SK-N-SH treated with all-trans-retinoic acid at 6 μM for 48 hours (cell line): ENCODE results near the gene ZFYVE21.

ENCODE experiments used
- ATAC-seq: fragments of 200-7000 bp; cut with Tn5 transposase; 3 replicates; pipeline ENCODE4 v1.9.1; 2020; ENCODE audit warnings: mild to moderate bottlenecking, moderate library complexity
- ARNTL ChIP-seq: fragments of 450-650 bp; formaldehyde crosslinking; IDR thresholded peaks from 2 replicates; pipeline ENCODE4 v1.5.0; 2020; ENCODE audit warnings: low read depth, mild to moderate bottlenecking, moderate library complexity, borderline replicate concordance
- BACH2 ChIP-seq: fragments of 250-450 bp; sonication (Bioruptor Pico); IDR thresholded peaks from 2 replicates; pipeline ENCODE4 v1.9.0; 2021; ENCODE audit warnings: mild to moderate bottlenecking, borderline replicate concordance
- ESRRG ChIP-seq: fragments of 250-450 bp; sonication (Bioruptor Pico); IDR thresholded peaks from 2 replicates; pipeline ENCODE4 v1.6.1; 2021; ENCODE audit warnings: mild to moderate bottlenecking
- GLIS3 ChIP-seq: fragments of 250-450 bp; sonication (Bioruptor Pico); IDR thresholded peaks from 2 replicates; pipeline ENCODE4 v1.5.0; 2020; ENCODE audit warnings: mild to moderate bottlenecking, moderate library complexity
- ISL1 ChIP-seq: fragments of 250-450 bp; sonication (Bioruptor Pico); IDR thresholded peaks from 2 replicates; pipeline ENCODE4 v2.1.2; 2022; ENCODE audit warnings: mild to moderate bottlenecking, moderate library complexity
- OSR1 ChIP-seq: fragments of 250-450 bp; sonication (Bioruptor Pico); IDR thresholded peaks from 2 replicates; pipeline ENCODE4 v1.8.0; 2022; ENCODE audit warnings: moderate library complexity, mild to moderate bottlenecking, inconsistent platforms
- POU6F1 ChIP-seq: fragments of 250-450 bp; sonication (Bioruptor Pico); IDR thresholded peaks from 2 replicates; pipeline ENCODE4 v1.8.0; 2021; ENCODE audit warnings: low read depth, mild to moderate bottlenecking, moderate library complexity, borderline replicate concordance
- PPARA ChIP-seq: fragments of 250-450 bp; sonication (Bioruptor Pico); IDR thresholded peaks from 2 replicates; pipeline ENCODE4 v1.5.0; 2020; ENCODE audit warnings: mild to moderate bottlenecking, borderline replicate concordance
- RARB ChIP-seq: fragments of 250-450 bp; sonication (Bioruptor Pico); IDR thresholded peaks from 2 replicates; pipeline ENCODE4 v1.8.0; 2021; ENCODE audit warnings: mild to moderate bottlenecking, moderate library complexity
- SNAI2 ChIP-seq: fragments of 250-450 bp; sonication (Bioruptor Pico); IDR thresholded peaks from 2 replicates; pipeline ENCODE4 v1.5.0; 2020; ENCODE audit warnings: mild to moderate bottlenecking, moderate library complexity
- TCF4 ChIP-seq: fragments of 250-450 bp; sonication (Bioruptor Pico); IDR thresholded peaks from 2 replicates; pipeline ENCODE4 v1.8.0; 2021; ENCODE audit warnings: mild to moderate bottlenecking, moderate library complexity, borderline replicate concordance
- TOX ChIP-seq: fragments of 250-450 bp; sonication (Bioruptor Pico); IDR thresholded peaks from 2 replicates; pipeline ENCODE4 v1.8.0; 2021; ENCODE audit warnings: mild to moderate bottlenecking, moderate library complexity, borderline replicate concordance
- ZC3H10 ChIP-seq: fragments of 250-450 bp; sonication (Bioruptor Pico); IDR thresholded peaks from 2 replicates; pipeline ENCODE4 v1.5.1; 2021; ENCODE audit warnings: mild to moderate bottlenecking, moderate library complexity
- ZFP3 ChIP-seq: fragments of 250-450 bp; sonication (Bioruptor Pico); IDR thresholded peaks from 2 replicates; pipeline ENCODE4 v1.5.0; 2020; ENCODE audit warnings: mild to moderate bottlenecking, moderate library complexity
- ZFP30 ChIP-seq: fragments of 450-650 bp; formaldehyde crosslinking; IDR thresholded peaks from 2 replicates; pipeline ENCODE4 v1.5.0; 2022; ENCODE audit warnings: mild to moderate bottlenecking, moderate library complexity
- ZNF565 ChIP-seq: fragments of 450-650 bp; formaldehyde crosslinking; conservative IDR thresholded peaks from 2 replicates; pipeline ENCODE4 v1.5.0; 2020; ENCODE audit warnings: low read depth, mild to moderate bottlenecking, moderate library complexity
- ZNF70 ChIP-seq: fragments of 450-650 bp; formaldehyde crosslinking; IDR thresholded peaks from 2 replicates; pipeline ENCODE4 v1.5.0; 2020; ENCODE audit warnings: mild to moderate bottlenecking, moderate library complexity
- ZNF8 ChIP-seq: fragments of 450-650 bp; formaldehyde crosslinking; IDR thresholded peaks from 2 replicates; pipeline ENCODE4 v1.5.0; 2020; ENCODE audit warnings: mild to moderate bottlenecking, moderate library complexity
- TF ChIP-seq, protein P1 (sequence below): fragments of 250-450 bp; sonication (Bioruptor Pico); IDR thresholded peaks from 2 replicates; pipeline ENCODE4 v1.5.0; 2020; ENCODE audit warnings: mild to moderate bottlenecking, moderate library complexity
- TF ChIP-seq, protein P2 (sequence below): fragments of 250-450 bp; sonication (Bioruptor Pico); IDR thresholded peaks from 2 replicates; pipeline ENCODE4 v1.8.0; 2020; ENCODE audit warnings: mild to moderate bottlenecking, moderate library complexity, borderline replicate concordance
- TF ChIP-seq, protein P3 (sequence below): fragments of 250-450 bp; sonication (Bioruptor Pico); IDR thresholded peaks from 2 replicates; pipeline ENCODE4 v1.5.1; 2020; ENCODE audit warnings: low read depth, mild to moderate bottlenecking, moderate library complexity

ZFYVE21 gene

DNA sequence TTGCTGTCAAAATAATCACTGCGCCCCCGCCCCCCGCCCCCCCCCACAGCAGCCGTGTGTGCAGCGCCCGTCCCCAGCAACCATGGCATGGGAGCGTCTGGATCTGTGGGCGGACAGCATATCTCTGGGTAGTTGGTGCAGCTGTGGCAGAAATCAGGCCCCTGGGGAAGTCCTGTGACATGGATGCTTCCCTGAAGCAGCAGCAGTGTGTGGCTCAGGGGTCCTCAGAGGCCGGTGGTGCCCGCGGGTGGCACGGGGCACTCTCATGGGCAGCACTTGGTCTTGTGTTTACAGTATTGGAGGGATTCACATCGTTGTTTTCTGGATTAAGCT lies 19.6 kb upstream of the ZFYVE21 start:
- TF ChIP-seq PPARA, result no peak
- TF ChIP-seq SNAI2, result no peak
- ATAC-seq, result no peak; the same call in 2 of the 3 replicates

GRCh38 chr14:103696466-103697071 lies 19.0 kb upstream of the ZFYVE21 start:
- TF ChIP-seq ZFP3 (CRISPR knock-in tag) (no peak), RARB (CRISPR knock-in tag) (no peak), ZNF8 (CRISPR knock-in tag) (no peak), BACH2 (CRISPR knock-in tag) (no peak), PPARA (no peak), ZNF70 (CRISPR knock-in tag) (no peak), ISL1 (CRISPR knock-in tag) (no peak), ZFP30 (CRISPR knock-in tag) (no peak), OSR1 (CRISPR knock-in tag) (no peak), ARNTL (CRISPR knock-in tag) (no peak), TCF4 (CRISPR knock-in tag) (no peak), SNAI2 (no peak), ZC3H10 (no peak), POU6F1 (CRISPR knock-in tag) (no peak), GLIS3 (CRISPR knock-in tag) (no peak)
- TF ChIP-seq, protein P1, sequence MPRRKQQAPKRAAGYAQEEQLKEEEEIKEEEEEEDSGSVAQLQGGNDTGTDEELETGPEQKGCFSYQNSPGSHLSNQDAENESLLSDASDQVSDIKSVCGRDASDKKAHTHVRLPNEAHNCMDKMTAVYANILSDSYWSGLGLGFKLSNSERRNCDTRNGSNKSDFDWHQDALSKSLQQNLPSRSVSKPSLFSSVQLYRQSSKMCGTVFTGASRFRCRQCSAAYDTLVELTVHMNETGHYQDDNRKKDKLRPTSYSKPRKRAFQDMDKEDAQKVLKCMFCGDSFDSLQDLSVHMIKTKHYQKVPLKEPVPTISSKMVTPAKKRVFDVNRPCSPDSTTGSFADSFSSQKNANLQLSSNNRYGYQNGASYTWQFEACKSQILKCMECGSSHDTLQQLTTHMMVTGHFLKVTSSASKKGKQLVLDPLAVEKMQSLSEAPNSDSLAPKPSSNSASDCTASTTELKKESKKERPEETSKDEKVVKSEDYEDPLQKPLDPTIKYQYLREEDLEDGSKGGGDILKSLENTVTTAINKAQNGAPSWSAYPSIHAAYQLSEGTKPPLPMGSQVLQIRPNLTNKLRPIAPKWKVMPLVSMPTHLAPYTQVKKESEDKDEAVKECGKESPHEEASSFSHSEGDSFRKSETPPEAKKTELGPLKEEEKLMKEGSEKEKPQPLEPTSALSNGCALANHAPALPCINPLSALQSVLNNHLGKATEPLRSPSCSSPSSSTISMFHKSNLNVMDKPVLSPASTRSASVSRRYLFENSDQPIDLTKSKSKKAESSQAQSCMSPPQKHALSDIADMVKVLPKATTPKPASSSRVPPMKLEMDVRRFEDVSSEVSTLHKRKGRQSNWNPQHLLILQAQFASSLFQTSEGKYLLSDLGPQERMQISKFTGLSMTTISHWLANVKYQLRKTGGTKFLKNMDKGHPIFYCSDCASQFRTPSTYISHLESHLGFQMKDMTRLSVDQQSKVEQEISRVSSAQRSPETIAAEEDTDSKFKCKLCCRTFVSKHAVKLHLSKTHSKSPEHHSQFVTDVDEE, result no peak
- TF ChIP-seq, protein P2, sequence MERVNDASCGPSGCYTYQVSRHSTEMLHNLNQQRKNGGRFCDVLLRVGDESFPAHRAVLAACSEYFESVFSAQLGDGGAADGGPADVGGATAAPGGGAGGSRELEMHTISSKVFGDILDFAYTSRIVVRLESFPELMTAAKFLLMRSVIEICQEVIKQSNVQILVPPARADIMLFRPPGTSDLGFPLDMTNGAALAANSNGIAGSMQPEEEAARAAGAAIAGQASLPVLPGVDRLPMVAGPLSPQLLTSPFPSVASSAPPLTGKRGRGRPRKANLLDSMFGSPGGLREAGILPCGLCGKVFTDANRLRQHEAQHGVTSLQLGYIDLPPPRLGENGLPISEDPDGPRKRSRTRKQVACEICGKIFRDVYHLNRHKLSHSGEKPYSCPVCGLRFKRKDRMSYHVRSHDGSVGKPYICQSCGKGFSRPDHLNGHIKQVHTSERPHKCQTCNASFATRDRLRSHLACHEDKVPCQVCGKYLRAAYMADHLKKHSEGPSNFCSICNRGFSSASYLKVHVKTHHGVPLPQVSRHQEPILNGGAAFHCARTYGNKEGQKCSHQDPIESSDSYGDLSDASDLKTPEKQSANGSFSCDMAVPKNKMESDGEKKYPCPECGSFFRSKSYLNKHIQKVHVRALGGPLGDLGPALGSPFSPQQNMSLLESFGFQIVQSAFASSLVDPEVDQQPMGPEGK (CRISPR knock-in tag), result no peak
- 0 out of 3 replicates have a peak, but pooled peaks have one; percentile 5 for ATAC-seq

- TF ChIP-seq TCF4 (CRISPR knock-in tag) (no peak), RARB (CRISPR knock-in tag) (no peak), POU6F1 (CRISPR knock-in tag) (no peak), TOX (CRISPR knock-in tag) (no peak), ESRRG (CRISPR knock-in tag) (no peak), GLIS3 (CRISPR knock-in tag) (no peak), ZC3H10 (no peak), BACH2 (CRISPR knock-in tag) (no peak), ZNF70 (CRISPR knock-in tag) (no peak), SNAI2 (no peak), ZNF565 (CRISPR knock-in tag) (no peak), ZNF8 (CRISPR knock-in tag) (no peak), ZFP30 (CRISPR knock-in tag) (no peak), ARNTL (CRISPR knock-in tag) (no peak)
- TF ChIP-seq, protein P2 (CRISPR knock-in tag), result no peak
- TF ChIP-seq, protein P1, result no peak
- TF ChIP-seq, protein P3, sequence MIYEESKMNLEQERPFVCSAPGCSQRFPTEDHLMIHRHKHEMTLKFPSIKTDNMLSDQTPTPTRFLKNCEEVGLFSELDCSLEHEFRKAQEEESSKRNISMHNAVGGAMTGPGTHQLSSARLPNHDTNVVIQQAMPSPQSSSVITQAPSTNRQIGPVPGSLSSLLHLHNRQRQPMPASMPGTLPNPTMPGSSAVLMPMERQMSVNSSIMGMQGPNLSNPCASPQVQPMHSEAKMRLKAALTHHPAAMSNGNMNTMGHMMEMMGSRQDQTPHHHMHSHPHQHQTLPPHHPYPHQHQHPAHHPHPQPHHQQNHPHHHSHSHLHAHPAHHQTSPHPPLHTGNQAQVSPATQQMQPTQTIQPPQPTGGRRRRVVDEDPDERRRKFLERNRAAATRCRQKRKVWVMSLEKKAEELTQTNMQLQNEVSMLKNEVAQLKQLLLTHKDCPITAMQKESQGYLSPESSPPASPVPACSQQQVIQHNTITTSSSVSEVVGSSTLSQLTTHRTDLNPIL, result no peak
- TF ChIP-seq, all 23 proteins: peak for 0
- ATAC-seq, result no peak
These were observed 18.4 kb upstream of the ZFYVE21 start for GRCh38 chr14:103697206-103697602.
